ENCODE data around the gene NOVA2.
A peak's percentile ranks its signal among the peaks of the same experiment; 100 is the strongest.

The NOVA2 gene

GRCh38 chr19:45973553-45974338 lies at the start of gene NOVA2:
Gene NOVA2, minus strand, starts transcription at chr19:45973865. Its CDS starts 514 bp downstream, at chr19:45973351.
- peak; percentile 39 for DNase-seq

DNA sequence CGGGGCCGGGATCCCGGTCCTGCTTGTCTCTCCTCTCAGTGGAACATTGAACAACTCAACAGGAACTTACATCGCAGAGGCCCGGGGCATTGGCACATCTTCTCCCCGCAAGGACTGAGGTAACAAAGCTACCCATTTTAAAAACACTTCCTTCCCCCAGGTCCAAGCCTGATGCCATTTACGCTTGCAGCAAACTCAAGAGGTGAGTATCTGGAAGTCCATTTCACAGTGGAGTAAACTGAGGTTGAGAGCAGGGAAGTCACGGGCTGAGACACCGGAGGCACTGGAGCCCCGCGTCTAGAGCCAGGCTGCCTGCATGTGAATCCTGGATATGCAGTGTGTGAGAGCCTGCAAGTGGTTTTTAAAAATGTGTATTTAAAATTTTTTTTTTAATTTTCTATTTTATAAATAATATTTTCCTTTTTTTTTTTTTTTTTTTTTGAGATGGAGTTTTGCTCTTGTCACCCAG lies 49.7 kb upstream of the NOVA2 start:
- no peak for DNase-seq

DNA sequence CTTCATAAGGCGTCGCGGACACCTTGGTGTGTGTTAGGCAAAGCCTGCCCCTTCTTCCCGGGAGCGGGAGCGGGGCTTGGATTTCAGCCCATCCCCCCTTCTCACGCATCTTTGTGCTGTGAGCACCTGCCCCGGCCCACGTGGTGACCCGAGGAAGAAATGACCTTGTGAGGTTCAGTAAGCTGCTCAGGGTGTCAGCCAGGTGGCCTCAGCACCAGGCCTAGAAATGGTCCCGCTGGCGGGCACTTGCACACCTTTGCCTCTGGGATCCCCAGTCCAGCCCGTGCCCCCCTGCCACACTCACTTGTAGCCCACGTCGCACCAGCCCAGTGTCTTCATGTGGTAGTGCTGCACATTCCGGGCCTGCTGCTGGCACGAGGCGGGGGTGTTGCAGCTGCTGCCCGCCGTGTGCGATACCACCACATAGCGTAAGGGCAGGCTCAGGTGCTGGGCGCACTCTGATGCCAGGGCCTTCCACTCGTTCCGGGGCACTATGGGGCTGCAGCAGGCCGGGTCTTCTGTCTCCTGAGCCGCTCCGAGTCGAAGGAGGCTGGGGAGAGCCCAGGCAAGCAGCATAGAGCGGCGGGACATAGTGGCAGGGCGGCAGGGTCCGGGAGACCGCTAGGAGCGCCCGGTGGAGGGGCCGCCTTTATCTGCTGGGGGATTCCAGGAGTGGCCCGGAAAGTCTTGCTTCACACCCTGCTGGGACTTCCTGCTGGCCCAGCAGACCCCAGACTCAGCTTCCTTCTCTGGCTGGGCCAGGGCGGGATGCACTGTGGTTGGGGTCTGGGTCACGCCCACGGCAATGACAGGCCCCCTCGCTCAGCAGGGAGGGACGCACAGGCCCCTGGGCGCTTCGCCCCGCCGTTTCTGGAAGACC lies 49.0 kb upstream of the NOVA2 start, which contains the start of gene PGLYRP1:
Gene PGLYRP1 (minus strand): TSS at position 623 of the 880 bp plus-strand sequence. CDS start 32 bp downstream, at position 591.
- no peak for DNase-seq

DNA sequence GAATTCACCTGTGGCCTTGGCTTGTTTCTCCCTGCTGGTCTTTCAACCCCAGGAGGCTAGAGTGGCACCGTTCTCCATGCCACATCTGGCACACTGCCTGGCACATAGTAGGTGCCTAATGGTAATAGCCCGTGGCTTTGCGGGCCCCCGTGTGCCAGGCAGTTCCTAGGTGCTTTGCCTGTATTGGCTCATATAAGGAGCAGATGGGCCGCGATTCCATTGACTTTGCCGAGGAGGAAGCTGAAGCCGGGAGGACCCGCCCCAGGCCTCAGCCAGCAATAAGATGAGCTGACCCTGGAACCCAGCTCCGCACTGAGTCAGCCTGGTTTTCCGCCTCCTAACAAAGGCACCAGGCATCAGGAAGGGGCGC lies 48.4 kb upstream of the NOVA2 start:
- peak; percentile 13 for DNase-seq

- DNase-seq: no peak
These were observed 47.9 kb upstream of the NOVA2 start for GRCh38 chr19:46021531-46022041.

- no peak for DNase-seq
These were observed 47.1 kb upstream of the NOVA2 start for GRCh38 chr19:46020819-46021125.

- DNase-seq: no peak
These were observed 45.6 kb upstream of the NOVA2 start for GRCh38 chr19:46019270-46019669.

GRCh38 chr19:46018729-46019251 lies 45.1 kb upstream of the NOVA2 start:
- DNase-seq: no peak

- DNase-seq: no peak
These were observed 44.4 kb upstream of the NOVA2 start for GRCh38 chr19:46017874-46018675.

- no peak for DNase-seq
These were observed 43.4 kb upstream of the NOVA2 start for GRCh38 chr19:46017095-46017429.

DNA sequence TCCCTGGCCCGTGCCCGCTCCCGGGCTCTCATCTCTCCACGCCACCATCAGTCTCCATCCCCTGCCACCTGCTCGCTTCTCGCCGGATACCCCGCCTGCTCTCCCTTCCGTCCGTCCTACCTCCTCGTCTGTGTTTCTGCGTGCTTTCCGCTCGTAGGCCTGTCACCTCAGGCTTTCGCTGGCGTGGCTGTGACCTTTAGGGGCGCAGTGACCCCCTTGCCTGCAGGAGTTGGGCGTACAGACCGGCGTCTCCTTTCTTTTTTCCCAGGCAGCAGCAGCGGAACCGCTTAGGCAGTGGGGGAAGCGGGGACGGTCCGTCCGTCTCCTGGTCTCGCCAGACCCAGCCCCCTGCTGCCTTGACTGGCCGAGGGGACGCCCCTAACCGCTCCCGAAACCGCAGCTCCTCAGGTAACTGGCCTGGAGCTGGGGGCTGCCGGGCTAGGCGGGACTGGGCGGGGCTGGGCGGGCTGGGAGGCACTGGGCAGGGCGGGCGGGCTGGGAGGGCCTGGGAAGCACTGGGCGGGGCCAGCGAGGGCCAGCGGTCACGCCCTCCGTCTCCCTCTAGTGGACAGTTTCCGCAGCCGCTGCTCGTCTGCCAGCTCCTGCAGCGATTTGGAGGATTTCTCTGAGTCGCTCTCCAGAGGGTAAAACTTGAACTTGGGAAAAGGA lies 42.9 kb upstream of the NOVA2 start:
- peak; percentile 75 for DNase-seq

- DNase-seq: no peak
These were observed 42.2 kb upstream of the NOVA2 start for GRCh38 chr19:46015687-46016425.

- DNase-seq: peak; percentile 45
These were observed 41.4 kb upstream of the NOVA2 start for GRCh38 chr19:46014941-46015686.

- DNase-seq: no peak
These were observed 40.9 kb upstream of the NOVA2 start for GRCh38 chr19:46014534-46014933.

DNA sequence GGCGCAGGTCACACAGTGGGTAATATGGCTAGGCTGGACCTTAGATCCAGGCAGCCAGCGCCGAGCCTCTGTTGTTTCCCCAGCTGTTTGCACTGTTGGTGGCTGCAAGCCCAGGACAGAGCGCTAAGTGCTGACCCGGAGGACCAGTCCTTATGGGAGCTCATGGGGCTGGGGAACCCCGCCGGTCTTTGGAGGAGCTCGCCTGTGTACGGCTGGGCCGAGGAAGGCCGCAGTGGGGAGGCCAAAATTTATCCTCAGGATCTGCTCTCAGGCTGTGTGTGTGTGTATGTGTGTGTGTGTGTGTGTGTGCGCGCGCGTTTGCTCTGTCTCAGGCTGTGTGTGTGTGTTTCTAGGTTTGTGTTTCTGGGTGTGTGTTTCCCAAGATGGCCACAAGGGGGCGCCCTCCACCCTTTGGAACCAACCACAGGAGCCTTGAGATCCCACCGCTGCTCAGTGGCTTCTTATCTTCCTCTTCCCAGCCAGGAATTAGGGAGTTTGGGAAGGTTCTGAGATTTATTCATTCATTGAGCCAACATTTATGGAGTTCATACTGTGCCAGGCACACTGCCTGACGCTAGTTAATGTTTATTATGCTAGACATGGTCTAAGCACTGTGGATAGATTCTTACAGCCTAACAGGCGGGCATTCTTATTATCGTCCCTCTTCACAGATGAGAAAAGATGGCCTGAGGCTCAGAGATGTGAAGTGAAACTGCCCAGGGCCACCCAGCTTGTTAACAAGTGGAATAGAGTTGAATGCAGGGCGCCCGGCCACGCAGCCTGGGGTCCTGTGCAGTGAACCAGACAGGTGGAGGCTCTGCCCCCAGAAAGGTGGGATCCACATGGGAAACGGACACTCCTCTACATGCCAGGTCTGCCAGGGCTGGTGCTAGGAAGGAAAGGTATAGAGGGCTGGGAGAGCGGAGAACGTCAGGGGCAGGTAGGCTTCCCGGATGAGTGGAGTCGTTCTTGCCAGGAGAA lies 36.2 kb upstream of the NOVA2 start:
- peak; percentile 65 for DNase-seq

- DNase-seq: no peak
These were observed 32.7 kb upstream of the NOVA2 start for GRCh38 chr19:46006411-46006810.

DNA sequence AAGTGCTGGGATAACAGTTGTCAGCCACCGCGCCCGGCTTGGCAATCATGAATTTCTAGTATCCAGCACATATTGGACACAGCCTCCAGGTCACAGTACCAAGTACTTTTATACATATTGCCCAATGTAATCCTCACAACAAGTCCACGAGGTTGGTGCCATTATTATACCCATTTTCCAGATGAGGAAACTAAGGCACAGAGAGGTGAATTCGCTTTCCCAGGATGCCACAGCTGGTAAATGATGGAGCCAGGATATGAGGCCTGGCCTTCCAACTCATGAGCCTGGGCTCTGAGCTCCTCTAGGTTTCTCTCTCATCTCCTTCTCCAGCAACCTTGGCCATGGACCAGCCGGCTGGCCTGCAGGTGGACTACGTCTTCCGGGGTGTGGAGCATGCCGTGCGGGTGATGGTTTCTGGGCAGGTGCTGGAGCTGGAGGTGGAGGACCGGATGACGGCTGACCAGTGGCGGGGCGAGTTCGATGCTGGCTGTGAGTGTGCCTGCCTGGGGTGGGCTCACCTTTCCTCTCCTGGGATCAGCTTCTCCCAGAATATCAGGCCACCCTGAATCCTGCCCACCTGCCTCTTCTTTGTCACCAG lies 29.1 kb upstream of the NOVA2 start:
- no peak for DNase-seq

DNA sequence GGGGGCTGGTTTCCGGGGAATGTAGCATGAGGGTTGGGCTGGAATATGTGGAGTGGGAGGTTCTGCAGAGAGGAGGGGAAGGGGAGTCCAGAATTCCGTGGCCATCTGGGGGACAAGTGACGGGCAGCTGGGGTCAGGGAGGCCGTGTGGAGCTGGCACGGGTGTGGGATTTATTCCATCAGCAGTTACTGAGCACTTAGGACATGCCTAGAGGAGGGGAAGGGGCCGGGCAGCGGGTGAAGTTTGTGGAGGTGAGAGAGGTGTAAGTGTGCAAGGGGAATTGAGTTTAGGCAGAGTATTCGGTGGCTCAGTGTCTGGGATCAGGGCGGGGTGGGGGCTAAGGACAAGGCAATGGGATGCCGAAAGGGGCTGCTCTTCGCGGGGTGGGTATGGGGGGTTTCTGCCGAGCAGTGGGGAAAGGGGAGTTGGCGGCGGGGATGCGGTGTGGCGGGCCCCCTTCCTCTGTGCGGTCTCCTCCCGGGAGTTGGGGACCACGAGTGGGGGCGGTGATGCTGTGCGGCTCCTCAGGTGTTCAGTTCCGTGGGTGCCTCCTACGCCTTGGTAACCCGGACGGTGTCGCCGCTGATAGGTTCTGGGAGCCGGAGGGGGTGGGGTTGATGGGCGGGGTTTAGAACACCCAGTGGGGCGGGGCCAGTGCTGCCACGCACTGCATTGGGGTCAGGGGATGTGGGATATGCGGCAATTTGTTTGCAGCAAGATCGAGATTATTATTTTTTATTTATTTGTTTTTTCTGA lies 27.0 kb upstream of the NOVA2 start:
- no peak for DNase-seq

All from EL (cell line).